Measurements from ENCODE around the gene ENPP7.

DNA sequence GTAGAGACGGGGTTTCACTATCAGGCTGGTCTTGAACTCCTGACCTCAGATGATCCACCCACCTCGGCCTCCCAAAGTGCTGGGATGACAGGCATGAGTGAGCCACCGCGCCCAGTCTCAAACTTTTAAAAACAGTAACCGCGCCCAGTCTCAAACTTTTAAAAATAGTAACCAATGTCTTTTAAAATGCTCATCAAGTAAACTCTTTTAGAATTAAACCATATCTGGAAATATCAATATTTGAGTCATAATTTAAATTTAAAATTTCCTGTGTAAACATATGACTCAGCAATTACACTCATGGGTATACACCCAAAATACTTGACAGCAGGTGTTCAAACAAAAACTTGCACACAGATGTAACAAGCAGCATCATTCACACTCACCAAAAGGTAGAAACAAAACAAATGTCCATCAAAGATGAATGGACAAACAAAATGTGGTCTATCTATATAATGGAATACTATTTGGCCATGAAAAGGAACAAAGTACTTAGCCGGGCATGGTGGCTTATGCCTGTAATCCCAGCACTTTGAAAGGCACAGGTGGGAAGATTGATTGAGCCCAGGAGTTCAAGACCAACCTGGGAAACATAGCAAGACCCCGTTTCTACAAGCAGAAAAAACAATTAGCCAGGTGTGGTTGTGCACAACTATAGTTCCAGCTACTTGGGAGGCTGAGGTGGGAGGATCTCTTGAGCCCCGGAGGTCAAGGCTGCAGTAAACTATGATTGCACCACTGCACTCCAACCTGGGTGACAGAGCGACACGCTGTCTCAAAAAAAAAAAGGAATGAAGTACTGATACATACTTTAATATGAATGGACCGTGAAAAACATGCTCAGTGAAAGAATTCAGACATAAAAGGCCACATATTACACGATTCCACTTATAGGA, 20.2 kb downstream of the ENPP7 start:
- TF ChIP-seq CTCF (IDR thresholded peaks at IDR 0.05) (no peak), POLR2A (IDR thresholded peaks at IDR 0.05) (no peak)

All from uterus (tissue), 2 donors.